ENCODE data around the gene UQCC2.

- no peak for TF ChIP-seq TAF1 (IDR thresholded peaks at IDR 0.05; ENCODE audit: borderline replicate concordance, insufficient read depth, low read length)
- no peak for TF ChIP-seq SIN3A (IDR thresholded peaks at IDR 0.05; ENCODE audit: borderline replicate concordance, insufficient read depth, low read length)
Observed at GRCh38 chr6:33710296-33711121, 991 bp downstream of the UQCC2 start.
